ENCODE data around the gene MPND.
A peak's percentile ranks its signal among the peaks of the same experiment; 100 is the strongest.

The MPND gene

GRCh38 chr19:4368128-4368820, 24.9 kb downstream of the MPND start:
- no peak for DNase-seq

DNA sequence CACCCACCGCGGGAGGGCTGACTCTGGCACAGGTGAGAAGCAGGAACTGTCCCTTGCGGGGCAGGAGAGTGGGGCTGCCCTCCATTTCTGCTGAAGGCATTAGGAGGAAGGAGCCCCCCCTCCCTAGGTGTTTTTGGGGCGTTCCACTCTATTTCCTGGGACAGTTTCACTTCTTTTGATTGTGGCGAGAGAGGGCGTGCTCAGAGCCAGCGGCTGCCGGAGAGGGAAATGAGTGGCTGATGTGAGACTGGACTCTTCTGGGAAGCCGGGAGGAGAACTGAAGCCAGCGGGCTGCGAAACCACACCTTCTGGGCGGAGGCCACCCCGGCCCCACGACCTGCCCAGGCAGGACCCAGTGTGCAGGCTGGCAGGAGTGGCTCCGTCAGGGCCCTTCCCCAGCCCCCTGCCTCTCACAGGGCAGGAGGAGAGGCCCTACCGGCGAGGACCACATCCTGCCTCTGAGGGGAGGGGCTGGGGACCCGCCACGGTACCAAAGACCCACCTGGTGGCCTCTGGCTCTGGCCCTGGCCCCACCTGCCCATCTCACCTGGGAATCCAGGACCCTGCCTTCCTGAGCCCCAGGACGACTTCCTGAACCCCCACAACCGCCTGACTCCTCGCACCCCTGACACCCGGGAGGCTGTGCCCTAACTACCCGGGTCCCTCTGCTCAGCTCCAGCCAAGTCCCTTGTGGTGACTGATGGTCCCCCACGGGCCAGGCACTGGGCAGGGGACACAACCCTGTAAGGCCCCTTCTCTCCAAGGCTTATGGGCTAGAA, 25.9 kb downstream of the MPND start:
- DNase-seq: no peak

DNA sequence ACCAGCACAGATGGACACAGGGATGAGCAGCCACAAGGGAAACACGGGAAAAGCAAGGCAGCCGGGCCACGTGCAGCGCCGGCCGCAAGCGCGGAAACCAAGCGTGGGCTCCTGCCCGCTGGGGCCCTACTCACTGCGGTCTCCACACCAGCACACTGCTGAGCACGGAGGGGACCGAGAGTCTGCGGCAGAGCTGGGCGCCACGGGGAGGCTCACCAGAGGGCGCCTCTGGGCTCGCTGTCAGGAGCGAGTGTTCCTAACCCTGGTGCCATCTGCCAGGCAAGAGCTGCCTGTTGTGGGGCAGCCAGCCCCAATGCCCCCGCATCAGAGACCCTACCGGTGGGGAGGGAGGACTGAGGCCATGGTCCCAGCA, 26.5 kb downstream of the MPND start:
- no peak for DNase-seq

DNA sequence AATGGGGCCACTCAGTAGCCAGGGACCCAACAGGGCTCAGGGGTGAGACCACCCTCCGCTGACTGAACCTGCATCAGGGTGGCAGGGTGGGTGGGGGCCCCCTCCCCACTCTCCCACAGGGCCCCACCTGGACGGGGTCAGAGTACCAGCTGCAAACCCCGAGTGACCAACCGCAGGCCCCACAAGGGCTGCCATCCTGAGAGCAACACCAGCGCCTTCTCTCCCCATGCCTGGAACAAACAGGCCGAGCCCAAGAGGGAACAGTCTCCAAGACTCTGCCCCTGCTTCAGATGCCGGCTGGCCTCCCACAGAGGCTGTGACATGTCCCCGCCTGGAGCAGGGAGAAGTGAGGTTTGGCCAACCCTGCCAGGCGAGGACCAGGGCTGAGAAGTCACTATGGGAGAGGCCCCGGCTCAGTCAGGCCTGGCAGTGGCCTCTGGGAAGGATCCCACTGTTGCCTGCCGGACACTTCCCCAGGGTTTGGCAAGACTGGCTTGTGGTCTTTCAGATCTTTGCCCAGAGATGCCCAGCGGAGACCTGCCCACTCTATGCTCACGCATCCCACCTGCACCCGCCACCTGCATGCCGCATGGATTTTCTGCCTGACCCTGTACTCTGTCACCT, 27.2 kb downstream of the MPND start:
- no peak for DNase-seq

DNA sequence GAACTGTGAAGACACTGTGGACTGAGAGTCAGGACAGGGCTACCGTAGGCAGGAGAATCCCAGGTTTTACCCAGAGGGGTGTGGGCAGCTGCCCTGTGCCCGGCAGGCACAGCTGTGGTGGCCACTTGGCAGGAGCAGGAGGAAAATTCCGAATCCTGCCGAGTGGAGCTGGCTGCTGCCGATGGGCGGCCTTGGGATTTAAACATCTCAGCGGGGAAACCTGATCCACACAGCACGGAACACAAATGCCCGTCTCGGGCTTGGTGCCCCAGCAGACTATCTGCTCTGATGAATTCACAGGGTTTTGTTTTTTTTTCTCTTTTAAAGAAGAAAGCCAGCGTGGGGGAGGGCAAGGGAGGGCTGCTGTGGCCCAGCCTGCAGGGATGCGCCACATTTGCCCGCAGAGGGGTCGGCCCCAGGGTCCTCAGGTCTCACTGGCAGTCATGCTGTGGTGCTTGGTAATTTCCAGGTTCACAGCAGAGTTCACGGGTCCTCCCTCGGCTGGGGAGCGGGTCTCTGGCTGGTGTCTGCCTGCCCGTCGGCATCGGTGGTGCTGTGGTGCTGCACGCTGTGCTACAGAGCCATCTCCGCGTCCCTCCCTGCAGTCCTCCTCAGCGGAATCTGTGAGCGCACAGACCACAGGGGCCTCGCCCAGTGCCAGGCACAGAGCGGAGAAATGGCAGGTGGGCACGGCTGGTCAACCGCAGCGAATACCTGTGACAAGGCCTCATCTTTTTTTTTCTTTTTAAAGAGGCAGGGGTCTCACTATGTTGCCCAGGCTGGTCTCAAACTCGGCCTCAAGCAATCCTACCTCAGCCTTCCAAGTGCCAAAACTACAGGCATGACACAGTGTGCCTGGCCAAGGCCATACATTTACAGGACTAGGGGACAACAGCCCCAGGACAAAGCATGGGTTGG, 28.1 kb downstream of the MPND start:
- no peak for DNase-seq

- DNase-seq: no peak
Observed at GRCh38 chr19:4372165-4373012, 29.0 kb downstream of the MPND start.

GRCh38 chr19:4373013-4373367, 29.6 kb downstream of the MPND start:
- no peak for DNase-seq

- no peak for DNase-seq
Observed at GRCh38 chr19:4373601-4374497, 30.5 kb downstream of the MPND start.

DNA sequence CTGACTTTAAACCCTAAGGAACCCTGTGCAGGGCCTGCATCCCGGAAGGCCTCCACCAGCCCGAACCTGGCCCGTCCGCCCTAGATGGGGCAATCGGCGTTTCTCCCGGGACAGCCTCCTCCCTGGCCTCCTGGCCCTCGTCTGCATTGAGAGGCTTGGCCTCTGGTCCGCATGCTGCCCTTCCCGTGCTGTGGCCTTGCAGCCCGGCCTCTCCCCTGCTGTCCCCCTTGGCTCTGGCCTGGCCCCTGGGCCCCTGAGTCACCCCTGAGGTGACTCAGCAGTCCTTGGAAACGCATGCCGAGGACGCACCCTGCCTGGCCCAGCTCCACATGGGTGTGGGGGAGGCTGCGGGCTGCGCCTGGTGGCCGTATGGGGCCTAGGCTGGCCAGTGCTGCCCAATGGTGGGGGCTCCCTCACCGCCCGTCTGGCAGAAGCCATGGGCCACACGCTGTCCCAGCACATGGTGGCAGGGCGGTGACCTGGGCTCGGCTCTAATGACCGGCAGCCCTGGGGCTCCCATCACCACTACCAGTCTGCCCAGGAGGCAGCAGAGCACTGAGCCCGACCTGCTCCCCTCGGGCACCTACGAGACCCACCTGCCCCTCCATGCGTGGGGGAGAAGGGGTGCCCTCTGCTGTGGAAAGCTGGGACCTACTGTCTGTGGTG, 31.3 kb downstream of the MPND start:
- no peak for DNase-seq

- peak; percentile 44 for DNase-seq
Observed at GRCh38 chr19:4375164-4376027, 32.0 kb downstream of the MPND start.

- DNase-seq: no peak
Observed at GRCh38 chr19:4376028-4376670, 32.8 kb downstream of the MPND start.

DNA sequence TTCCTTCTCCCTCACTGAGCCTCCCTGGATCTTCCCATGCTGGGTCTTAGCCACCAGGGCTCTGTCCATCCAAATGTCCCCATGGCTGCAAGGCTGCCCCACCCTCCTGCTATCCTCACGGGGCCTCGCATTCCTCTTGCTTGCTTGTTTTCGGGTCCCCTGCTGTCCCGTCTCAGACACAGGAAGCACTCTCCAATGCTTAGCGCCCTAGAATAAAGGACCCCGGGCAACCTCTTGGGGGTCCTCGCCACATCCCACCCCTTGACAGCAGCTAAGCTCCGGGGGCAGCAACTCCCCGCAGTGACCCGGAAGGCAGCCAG, 33.3 kb downstream of the MPND start:
- DNase-seq: no peak

DNA sequence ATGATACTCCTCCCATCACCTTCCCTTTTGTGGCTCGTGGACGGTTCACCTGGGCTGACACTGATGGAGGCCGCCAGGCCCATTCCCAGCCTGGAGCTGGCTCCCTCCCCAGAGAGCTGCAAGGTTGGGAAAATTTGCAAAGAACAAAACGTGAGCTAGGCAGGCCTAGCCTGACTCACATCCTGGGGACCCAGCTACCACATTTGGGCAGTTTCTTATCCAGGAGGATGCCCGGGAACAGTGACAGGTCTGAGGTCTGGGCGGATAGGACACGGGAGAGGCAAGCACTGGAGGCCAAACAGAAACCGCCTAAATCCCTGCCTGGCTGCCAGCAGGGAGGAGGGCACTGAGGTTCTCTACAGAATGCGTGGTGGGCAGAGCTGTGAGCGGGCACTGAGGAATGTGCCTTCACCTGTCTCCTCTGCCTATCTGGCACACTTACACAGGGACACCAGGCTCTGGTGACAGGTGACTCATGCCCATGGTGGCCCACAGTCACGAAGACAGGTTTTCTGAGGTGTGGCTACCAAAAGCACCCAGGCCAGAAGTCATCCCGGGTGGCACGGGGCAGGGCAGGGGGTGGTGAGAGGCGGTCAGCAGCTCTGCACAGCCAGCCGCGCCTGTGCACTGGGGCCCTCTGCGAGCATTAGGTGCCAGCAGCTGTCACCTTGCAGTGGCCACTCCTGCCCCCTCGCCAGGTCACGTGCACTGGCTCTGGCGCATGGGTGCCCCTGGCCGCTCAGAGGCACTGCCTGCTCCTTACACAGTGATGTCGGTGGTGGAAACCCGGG, 33.8 kb downstream of the MPND start:
- no peak for DNase-seq

DNA sequence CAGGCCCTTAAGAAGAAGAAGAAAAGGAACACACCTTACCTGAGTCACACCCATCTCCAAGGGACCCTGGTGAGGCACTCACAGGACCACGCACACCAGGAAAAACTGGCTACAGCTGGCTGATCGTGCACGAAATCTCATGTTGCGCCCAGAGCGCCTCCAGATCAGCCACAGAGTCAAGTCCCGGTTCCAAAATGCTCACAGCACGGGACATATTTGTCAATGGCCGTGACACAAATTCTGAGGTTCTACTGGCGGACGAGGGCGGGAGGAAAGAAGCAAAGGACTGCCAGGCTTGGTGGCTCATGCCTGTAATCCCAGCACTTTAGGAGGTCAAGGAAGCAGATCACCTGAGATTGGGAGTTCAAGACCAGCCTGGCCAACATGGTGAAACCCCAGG, 35.5 kb downstream of the MPND start:
- DNase-seq: no peak

DNA sequence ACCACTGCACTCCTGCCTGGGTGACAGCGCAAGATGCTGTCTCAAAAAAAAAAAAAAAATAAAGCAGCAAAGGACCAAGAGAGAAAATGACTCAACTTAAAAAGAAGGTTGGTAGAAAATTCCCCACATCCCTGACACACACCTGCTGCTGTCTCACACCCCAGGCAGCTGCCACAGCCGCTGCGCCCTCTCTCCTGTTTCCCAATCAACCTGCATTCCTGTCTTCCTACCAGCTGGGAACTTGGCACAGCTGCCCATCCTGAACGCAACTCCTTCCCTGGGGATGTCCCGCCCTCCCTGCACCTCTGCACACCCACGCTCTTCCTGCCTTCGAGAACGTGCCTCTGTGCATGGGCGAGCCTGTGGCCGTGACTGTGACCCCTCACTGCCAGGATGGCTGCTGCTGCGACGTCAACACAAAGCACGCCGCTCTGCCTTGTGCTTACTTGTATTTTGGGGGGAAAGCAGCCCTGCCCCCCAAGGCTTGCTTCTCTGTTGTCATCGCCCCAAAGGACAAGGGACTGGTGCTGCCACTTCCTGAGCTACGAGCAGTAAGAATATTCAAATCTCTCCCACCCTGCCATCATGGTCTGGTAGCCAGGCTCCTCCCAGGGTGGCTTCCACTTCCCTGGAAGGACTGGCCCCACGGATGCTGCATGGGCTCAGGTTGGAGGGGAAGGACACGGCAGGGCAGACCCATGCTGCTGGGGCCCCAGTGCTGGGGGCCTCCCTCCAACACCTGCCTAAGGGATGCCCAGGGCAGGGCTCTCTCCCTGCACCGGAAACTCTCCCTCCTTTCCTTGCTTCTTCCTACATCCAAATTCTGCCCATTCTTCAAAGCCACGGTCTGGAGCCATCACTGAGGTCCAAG, 36.3 kb downstream of the MPND start:
- DNase-seq: no peak

GRCh38 chr19:4380254-4380727, 36.9 kb downstream of the MPND start:
- no peak for DNase-seq
